OCI-LY1 (cell line): ENCODE data around the gene ST6GALNAC3.

Experiments
- CTCF ChIP-seq: fragments of 200-600 bp; sonication (generic), shearing (Covaris generic); IDR thresholded peaks from 2 replicates; pipeline ENCODE4 v1.5.1; 2017; ENCODE audit warnings: mild to moderate bottlenecking, antibody characterized with exemption, low read length, moderate library complexity, mixed read lengths
- EZH2 ChIP-seq: fragments of 200-600 bp; sonication (generic), shearing (Covaris generic); IDR thresholded peaks from 2 replicates; pipeline ENCODE4 v1.8.0; 2017; ENCODE audit warnings: borderline replicate concordance, mixed run types, mild to moderate bottlenecking, antibody characterized with exemption, low read length, moderate library complexity, mixed read lengths

GRCh38 chr1:76082062-76082461 lies 7.5 kb downstream of the ST6GALNAC3 start:
- TF ChIP-seq CTCF (no peak), EZH2 (no peak)
